Stimulated activated CD4-positive, alpha-beta T cell treated with anti-CD3 and anti-CD28 coated beads, TNF-alpha, amount 100 ng/mL, for 24 hours (primary cell): ENCODE data around the gene PPP1R3F.

Source experiments
- DNase-seq, 3 experiments: peaks; one replicate each; pipeline ENCODE4 v3.0.0-alpha.2; 2020; ENCODE audit warnings: low read depth in 3 of 3

Gene PPP1R3F, protein sequence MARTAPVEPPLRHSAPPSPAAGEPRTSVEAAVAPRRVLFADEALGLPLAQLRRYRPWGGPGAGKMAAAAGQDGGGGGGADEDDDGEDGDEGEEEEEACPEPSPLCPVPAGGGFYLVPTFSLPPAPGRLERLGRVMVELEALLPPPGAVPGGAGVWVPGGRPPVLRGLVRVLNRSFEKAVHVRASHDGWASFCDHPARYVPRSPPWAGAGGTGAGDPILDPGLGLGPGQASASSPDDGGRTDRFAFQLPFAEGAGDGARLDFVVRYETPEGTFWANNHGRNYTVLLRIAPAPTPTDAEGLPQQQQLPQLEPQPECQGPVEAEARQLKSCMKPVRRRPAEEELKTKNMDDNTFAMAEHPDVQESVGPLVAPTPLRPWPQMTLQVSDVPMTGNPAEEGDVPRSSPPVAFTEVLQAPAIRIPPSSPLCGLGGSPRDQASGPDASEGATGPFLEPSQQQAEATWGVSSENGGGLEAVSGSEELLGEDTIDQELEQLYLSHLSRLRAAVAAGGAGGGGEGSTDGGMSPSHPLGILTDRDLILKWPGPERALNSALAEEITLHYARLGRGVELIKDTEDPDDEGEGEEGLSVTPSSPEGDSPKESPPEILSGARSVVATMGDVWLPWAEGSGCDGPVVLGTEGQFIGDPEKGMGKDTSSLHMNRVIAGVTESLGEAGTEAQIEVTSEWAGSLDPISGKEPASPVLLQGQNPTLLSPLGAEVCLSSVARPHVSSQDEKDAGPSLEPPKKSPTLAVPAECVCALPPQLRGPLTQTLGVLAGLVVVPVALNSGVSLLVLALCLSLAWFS

DNA sequence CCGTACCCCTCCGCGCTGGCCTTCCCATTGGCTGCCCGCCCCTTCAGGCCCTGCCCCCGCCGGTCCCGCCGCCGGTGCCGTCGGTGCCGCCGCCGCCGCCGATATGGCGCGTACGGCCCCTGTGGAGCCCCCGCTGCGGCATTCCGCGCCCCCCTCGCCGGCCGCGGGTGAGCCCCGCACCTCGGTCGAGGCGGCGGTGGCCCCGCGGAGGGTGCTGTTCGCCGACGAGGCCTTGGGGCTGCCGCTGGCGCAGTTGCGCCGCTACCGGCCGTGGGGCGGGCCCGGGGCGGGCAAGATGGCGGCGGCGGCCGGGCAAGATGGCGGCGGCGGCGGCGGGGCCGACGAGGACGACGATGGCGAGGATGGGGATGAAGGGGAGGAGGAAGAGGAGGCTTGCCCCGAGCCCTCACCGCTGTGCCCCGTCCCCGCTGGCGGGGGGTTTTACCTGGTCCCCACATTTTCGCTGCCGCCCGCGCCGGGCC is at the start of gene PPP1R3F:
Gene PPP1R3F (plus strand): TSS at position 27 of the 482 bp plus-strand sequence. CDS start 77 bp downstream, at position 104.
- DNase-seq, result no peak

DNA sequence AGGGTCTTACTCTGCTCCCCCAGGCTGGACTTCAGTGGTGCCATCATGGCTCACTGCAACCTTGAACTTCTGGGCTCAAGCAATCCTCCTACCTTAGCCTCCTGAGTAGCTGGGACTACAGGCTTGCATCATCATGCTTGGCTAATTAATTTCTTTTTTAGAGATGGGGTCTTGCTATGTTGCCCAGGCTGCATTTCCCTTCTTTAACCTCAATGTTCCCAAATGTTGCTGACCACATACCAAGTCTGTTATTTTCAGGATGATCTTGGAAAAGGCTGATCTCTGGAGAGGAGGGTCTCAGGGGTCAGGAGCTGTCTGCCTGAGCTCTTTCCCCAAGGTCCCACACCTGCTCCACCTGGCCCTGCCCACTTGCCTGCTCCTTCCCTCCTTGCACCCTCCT is 49.5 kb upstream of the PPP1R3F start:
- DNase-seq, result no peak

DNA sequence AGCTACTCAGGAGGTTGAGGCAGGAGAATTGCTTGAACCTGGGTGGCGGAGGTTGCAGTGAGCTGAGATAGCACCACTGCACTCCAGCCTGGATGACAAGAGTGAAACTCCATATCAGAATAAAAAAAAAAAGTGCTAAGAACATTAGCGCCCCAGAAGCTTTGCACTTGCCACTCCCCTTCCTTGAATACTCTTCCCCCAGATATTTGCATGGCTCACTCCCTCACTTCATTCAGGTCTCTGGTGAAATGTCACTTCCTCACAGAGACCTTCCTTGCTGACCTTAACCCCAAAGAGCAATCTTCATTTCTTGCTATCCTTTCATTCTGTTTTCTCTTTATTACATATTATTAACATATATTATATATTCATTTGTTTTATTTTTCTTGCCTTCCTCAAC is 47.7 kb upstream of the PPP1R3F start:
- DNase-seq, result no peak

DNA sequence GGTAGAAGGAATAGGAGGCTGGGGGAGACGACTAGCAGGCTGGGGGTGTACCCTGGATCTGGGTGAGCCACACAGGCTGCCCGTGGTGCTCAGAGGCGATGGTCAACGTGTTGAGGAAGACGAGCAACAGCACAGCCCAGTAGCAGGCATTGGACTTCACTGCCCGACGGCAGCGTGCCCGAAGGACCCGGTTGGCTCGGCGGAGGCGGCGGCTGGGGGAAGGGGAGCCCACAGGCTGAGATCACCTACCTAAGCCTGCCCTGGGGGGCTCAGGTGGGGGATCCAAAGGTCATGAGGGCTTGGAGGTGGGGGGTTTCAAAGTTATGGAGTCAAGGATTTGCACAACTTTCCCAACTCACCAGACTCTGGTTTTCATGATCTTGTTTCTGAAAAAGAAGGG is 43.7 kb upstream of the PPP1R3F start:
- no peak for DNase-seq

DNA sequence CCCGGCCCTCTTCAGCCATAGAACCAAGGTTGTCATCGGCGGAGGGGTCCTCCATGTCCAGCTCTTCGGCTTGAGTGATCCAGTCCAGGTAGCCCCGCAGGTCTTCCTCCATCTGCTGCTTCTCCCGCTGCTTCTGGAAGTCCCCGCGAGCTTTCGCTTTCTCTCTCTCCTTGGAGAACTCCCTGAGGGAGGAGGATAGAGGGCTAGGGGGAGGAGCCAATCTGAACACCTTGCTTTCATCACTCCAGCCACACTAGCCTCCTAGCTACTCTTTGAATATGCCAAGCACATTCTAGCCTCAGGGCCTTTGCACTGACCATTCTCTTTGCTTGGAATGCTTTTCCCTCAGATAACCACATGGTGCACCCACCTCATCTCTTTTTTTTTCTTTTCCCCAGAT is 42.6 kb upstream of the PPP1R3F start:
- DNase-seq, result no peak

DNA sequence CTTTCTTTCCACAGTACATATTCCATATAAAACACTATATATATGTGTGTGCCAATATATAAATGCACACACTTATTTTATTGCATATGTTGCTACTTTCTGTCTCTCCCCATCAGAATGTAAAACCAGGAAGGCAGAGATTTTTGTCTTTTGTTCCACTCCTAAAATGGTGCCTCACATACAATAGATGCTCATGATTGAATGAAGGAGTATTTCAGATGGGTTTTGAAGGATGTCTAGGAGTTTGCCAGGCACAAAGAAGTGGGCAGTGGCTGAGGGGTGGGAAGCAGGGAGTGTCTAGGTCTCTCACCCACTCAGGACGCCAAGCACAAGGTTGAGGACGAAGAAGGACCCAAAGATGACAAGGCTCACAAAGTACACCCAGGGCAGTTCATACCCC is 41.9 kb upstream of the PPP1R3F start:
- no peak for DNase-seq

DNA sequence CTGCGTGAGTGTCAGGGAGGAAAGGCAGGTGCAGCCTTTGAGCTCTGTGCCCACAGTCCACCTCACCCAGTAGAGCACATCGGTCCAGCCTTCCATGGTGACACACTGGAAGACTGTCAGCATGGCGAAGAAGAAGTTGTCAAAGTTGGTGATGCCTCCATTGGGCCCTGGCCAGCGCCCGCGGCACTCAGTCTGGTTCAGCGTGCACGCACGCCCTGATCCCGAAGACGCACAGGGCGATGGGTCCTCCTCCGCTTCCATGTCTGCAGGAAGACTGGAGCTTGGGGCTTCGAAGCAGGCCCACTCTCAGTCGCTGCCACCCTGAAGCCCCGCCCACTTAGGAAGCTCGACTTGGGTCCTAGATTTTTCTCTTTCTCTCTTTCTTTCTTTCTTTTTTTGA is 41.4 kb upstream of the PPP1R3F start:
- DNase-seq, result no peak

DNA sequence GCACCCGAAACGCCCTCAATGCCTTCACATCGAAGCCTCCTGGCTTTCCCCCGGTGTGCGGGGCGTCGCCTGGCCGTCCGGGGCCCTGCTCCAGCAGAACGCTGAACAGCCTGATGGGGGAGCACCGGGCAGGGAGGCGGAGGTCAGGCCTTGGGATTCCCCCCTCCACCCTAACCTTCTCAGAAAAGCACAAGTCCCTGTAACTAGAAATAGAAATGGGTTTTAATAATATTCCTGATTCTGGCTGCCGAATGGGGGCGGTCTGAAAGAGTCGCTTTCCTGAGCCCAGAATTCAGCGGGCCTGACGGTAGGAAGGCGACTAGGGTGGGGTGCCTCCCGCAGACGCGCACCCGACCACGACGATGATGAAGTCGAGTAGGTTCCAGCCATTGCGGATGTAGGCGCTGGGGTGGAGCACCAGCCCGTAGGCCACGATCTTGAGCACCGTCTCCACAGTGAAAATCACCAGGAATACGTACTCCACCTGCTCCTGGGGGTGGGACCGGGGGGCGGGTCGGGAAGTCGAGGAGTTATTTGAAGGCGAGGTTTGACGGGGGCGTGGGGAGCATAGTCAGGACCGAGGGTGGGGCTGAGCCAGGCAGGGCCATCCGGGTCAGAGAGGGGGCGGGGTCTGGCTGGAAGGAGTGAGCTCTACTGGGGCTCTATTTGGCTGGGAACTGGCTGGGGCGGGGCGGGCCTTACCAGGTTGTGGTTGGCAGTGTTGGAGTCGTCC is 38.9 kb upstream of the PPP1R3F start:
- peak in 2 of 3 experiments; percentile 11 to 71 for DNase-seq

DNA sequence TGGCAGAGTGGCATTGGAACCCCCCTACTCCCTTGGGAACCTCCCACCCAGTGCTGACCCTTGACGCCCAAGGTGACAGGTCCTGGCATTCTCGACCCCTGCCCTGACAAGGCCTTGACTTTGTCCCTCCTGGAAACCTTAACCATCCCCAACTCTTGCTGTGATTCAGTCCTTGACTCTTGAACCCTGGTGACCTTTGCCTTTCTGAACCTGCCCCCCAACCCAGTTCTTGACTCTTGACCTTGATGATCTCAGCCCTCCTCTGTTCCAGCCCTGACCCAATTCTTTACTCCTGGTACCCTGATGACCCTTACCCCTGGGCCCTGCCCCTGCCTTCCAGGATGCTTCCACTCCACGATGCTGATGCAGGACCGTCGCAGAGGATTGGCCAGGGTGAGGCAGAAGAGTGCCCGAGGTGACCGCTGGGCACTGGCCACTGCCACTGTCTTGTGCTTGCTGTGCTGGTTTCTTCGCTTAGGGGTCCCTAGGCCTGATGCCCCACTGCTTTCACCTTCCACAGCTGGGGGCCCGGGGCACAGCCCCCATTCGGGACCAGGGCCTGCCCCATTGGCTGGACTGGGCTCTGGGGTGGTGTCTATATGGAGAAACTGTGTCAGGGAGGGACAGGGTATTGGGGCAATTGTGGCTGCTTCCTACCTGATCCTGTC is 38.1 kb upstream of the PPP1R3F start:
- no peak for DNase-seq

DNA sequence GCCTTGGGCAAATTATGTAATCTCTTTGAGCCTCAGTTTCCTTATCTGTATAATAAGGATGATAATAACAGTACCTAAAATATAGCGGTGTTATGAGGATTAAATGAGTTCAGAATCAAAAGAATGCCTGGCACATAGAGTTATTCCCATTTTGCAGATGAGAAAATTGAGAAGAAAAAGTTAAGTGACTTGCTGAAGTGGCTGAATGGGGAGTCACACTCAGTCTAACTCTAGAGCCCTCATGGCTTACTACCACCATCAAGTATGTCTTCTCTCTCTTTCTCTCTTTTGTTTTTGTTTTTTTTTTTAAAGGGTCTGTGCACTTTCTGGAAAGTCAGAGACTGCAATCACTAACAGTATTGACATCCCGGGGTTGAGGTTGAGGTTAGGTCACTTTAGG is 37.1 kb upstream of the PPP1R3F start:
- no peak for DNase-seq

DNA sequence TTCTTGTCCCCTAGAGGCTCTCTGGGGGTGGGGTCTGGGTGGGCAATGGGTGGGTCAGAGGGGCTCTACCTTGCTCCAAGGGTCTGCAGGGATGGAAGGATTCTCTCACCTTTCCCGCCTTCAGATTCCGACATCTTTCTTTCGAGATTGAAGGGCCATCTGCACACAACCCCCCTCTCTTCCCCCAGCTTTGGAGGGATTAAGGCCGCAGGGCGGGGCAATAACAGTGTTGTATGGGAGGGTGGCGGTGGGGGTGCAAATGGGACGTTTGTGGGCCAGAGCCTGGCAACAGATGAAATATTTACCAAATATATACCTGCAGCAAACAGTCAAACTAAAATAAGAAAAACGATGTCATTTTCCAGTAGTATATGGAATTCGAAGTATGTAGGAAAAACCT is 36.4 kb upstream of the PPP1R3F start, which contains the start of gene CACNA1F:
Gene CACNA1F (minus strand): TSS at position 165 of the 400 bp plus-strand sequence. CDS start 31 bp downstream, at position 134.
- no peak for DNase-seq

DNA sequence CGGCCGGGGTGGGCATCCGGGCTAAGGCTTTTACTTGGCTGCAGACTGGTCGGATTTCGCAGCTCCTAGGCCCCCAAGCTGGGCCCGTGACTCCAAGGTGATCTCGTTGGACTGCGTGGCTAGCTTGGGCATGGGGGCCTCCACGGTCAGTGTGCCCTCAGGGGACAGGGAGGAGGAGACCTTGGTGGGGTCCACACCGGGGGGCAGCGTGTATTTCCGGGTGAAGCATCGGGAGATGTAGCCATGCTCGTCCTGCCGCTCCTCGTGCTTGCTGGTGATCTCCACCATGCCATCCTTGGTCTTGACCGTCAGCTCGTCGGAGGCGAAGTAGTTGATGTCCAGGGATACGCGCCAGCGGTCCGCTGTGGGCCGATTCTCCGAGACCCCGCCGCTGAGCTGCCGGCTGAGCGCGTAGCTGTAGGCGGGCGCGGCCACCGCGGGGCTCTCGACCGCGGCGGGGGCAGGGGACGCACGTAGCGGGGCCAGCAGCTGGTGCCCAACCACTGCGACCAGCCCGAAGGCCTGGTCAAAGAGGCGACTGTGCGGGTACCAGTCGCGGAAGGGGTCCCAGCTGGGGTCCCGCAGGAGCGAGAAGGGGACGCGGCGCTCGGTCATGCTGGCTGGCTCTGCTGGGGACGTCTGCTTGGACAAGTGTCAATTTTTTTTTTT is 35.6 kb upstream of the PPP1R3F start:
- DNase-seq, result no peak

DNA sequence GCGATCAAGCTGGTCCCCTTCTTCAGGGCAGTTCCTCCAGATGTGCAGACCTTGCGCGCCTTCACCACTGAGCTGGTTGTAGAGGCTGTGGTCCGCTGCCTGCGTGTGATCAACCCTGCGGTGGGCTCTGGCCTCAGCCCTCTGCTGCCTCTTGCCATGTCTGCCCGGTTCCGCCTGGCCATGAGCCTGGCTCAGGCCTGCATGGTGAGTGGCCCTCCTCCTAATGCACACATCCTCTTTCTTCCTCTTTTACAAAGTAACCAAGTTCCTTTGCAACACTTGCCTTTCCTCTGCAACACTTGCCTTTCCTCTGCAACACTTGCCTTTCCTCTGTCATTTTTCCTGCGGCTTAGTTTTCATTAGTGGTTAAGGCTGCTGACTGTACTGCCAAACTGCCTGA is 32.5 kb upstream of the PPP1R3F start:
- DNase-seq, result no peak

DNA sequence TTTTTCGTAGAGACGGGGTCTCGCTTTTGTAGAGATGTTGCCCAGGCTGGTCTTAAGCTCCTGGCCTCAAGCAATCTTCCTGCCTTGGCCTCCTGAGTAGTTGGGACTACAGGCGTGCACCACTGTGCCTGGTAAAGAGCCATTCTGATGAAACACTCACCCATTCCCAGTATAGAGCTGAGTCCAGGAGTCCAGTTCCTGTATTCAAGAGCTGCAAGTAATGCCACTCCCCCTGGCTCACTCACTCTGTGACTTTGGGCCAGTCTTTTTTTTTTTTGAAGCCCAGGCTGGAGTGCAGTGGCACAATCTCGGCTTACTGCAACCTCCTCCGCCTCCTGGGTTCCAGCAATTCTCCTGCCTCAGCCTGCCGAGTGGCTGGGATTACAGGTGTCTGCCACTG is 30.9 kb upstream of the PPP1R3F start:
- DNase-seq, result no peak

DNA sequence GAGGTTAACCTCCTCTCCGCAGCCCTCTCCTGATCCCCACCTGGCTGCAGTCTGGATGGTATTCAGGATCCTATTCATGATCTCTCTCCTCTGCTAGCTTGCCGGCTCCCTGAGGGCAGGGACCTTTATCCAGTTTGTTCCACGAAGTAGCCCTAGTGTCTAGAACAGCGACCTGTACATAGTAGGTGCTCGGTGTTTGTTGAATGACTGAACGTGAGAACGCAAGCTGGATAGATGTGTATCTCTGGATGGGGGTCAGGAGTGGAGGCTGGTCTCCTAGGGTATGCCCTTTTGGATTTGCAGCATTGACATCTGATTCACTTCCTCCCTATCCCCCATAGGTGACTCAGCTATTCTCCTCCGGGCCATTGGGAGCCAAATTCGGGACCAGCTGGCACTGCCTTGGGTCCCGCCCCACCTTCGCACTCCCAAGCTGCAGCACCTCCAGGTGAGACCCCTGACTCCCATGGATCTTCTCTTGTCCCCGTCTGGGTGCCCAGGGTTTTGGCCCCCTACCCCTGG is 27.0 kb upstream of the PPP1R3F start:
- DNase-seq, result no peak

DNA sequence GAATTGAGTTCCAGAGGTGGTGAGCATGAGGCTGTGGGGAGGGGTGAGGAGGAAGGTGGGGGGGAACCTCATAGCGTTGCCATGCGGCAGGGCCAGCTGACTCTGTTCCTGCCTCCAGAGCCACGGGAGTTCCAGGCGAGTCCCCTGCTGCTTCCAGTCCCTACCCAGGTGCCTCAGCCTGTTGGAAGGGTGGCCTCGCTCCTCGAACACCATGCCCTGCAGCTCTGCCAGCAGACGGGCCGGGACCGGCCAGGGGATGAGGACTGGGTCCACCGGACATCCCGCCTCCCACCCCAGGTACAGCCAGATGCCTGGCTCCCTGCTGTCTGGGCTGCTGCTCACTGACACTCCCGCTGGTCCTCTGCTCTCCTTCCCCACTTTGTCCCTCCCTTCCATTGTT is 26.4 kb upstream of the PPP1R3F start:
- no peak for DNase-seq

DNA sequence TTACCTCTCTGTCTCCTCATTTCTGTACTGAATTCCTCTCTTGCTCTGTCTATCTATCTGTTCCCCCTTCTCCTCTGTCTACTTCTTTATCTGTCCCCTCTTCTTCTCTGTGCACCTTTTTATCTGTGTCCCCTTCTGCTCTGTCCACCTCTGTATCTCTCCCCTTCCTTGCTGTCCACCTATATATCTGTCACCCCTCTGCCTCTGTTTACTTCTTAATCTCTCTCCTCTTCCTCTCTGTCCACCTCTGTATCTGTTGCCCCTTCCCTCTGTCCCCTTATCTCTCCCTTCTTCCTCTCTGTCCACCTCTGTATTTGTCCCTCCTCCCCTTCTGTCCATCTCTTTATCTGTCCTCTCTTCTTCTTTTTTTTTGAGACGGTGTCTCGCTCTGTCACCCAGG is 25.4 kb upstream of the PPP1R3F start:
- DNase-seq, result no peak

DNA sequence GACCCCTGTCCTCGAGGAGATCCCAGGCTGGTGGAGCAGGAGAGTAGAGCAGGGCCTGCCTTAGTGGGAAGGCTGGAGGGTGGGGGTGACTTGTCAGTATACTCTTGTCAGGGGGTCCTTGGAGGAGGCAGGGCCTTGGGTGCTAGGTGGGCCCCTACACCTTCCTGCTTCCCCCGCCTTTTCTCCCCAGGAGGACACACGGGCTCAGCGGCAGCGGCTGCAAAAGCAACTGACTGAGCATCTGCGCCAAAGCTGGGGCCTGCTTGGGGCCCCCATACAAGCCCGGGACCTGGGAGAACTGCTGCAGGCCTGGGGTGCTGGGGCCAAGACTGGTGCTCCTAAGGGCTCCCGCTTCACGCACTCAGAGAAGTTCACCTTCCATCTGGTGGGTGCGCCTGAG is 23.1 kb upstream of the PPP1R3F start:
- no peak for DNase-seq

DNA sequence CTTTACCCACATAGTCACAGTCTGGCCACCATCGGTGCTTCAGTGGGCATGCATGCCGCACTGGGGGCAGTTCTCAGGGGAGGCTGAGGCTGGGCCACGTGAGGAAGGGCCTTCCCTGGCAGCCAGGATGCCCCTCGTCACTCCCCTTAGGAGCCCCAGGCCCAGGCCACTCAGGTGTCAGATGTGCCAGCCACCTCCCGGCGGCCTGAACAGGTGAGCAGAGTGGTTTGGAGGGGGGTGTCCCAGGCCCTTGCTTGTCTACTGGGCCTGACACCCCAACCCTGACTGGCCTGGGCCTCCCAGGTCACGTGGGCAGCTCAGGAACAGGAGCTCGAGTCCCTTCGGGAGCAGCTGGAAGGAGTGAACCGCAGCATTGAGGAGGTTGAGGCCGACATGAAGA is 22.2 kb upstream of the PPP1R3F start:
- no peak for DNase-seq

DNA sequence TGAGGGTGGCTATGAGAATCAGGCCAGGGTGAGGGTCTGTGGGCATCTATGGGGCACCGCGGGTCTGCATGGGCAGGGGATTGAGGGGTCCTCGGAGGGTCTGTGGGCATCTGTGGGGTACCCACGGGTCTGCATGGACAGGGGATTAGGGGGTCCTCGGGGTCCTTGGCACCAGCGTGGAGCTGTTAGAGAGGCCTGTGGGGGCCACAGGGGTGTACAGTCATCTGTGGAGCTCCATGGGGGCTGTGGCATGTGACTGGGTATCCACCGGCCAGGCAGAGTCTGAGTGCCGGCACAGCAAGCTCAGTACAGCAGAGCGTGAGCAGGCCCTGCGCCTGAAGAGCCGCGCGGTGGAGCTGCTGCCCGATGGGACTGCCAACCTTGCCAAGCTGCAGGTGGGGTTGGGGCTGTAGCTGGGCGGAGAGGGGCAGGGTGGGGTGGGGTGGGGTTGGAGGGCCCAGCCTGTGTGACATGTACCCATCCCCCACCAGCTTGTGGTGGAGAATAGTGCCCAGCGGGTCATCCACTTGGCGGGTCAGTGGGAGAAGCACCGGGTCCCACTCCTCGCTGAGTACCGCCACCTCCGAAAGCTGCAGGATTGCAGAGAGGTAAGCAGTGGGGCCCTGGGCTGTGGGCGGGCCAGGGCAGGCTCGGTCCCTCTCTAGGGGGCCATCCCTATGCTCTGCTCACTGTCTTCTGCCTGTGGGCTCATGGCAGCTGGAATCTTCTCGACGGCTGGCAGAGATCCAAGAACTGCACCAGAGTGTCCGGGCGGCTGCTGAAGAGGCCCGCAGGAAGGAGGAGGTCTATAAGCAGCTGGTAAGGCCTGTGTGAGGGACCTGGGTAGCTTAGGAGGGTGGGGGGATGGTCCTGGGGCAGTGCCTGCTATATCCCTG is 21.4 kb upstream of the PPP1R3F start:
- no peak for DNase-seq
